HG03378 (cell line): ENCODE measurements around the gene SGSM1.
"Not testable (repeated sequence)": the region's sequence is repeated elsewhere in the genome, so short reads cannot be mapped to it uniquely, and the experiment has no call there.

Experiments used
- ATAC-seq: cut with Tn5 transposase; IDR thresholded peaks from one replicate; pipeline ENCODE4 v1.9.1; 2021; ENCODE audit warnings: mild to moderate bottlenecking, moderate library complexity; ENCODE audit not compliant: unreplicated experiment

Gene SGSM1

GRCh38 chr22:24893341-24894070, 87.5 kb downstream of the SGSM1 start:
- ATAC-seq: no peak

- no peak for ATAC-seq
Observed at GRCh38 chr22:24894220-24894975, 88.4 kb downstream of the SGSM1 start.

- no peak for ATAC-seq
Observed at GRCh38 chr22:24894998-24895397, 89.0 kb downstream of the SGSM1 start.

- no peak for ATAC-seq
Observed at GRCh38 chr22:24901448-24901847, 95.4 kb downstream of the SGSM1 start.

- ATAC-seq: no peak
Observed at GRCh38 chr22:24905909-24906308, 99.9 kb downstream of the SGSM1 start.

- not testable (repeated sequence) for ATAC-seq
Observed at GRCh38 chr22:24907101-24907500, 101.1 kb downstream of the SGSM1 start.

GRCh38 chr22:24920029-24920428, 114.0 kb downstream of the SGSM1 start:
- ATAC-seq: no peak

- ATAC-seq: no peak
Observed at GRCh38 chr22:24925586-24926427, 119.8 kb downstream of the SGSM1 start.

GRCh38 chr22:24926428-24926725, 120.4 kb downstream of the SGSM1 start:
- no peak for ATAC-seq

GRCh38 chr22:24926849-24927579, 121.0 kb downstream of the SGSM1 start:
- no peak for ATAC-seq

- ATAC-seq: no peak
Observed at GRCh38 chr22:24928322-24928721, 122.3 kb downstream of the SGSM1 start.

GRCh38 chr22:24930678-24931077, 124.7 kb downstream of the SGSM1 start:
- ATAC-seq: no peak

- no peak for ATAC-seq
Observed at GRCh38 chr22:24935771-24936483, 129.9 kb downstream of the SGSM1 start.

- no peak for ATAC-seq
Observed at GRCh38 chr22:24937114-24937513, 131.1 kb downstream of the SGSM1 start.

- ATAC-seq: no peak
Observed at GRCh38 chr22:24938741-24939341, 132.8 kb downstream of the SGSM1 start.

- no peak for ATAC-seq
Observed at GRCh38 chr22:24942301-24942700, 136.3 kb downstream of the SGSM1 start.

- ATAC-seq: no peak
Observed at GRCh38 chr22:24944217-24944937, 138.4 kb downstream of the SGSM1 start.

- no peak for ATAC-seq
Observed at GRCh38 chr22:24945430-24945829, 139.4 kb downstream of the SGSM1 start.

- no peak for ATAC-seq
Observed at GRCh38 chr22:24947383-24947782, 141.4 kb downstream of the SGSM1 start.
